NCI-H748 (cell line): ENCODE results near the gene PNPLA8.
"Not testable (repeated sequence)": the region's sequence is repeated elsewhere in the genome, so short reads cannot be mapped to it uniquely, and the experiment has no call there.

Source experiments
- DNase-seq: peaks from one replicate; lab custom pipeline; 2025; ENCODE audit not compliant: unreplicated experiment; lab: John Stamatoyannopoulos, UW

The PNPLA8 gene

GRCh38 chr7:108525985-108526767, at the start of gene PNPLA8:
Gene PNPLA8, minus strand, starts transcription at chr7:108526135. Its CDS starts 10,644 bp downstream, at chr7:108515491.
- DNase-seq = peak; percentile 99

- DNase-seq = no peak
Observed at GRCh38 chr7:108575156-108575555, 49.2 kb upstream of the PNPLA8 start.

DNA sequence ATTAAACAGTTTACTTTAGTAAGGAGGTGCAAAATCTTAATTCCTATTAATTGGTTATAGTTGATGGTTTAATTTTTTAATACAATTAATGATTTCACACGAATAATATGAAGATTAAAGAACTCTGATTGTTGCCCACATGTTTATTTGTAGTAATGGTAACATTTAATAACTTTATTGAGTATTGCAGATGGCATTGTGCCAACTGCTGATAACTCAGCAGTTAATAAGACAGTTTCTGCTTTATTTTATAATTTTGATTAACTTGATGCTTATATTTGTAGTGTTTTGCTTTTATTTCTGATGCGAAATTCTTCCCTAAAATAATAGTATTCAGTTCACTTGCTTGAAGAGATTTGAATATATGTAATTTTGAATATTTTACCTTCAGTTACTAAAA, 46.5 kb upstream of the PNPLA8 start:
- DNase-seq = no peak

DNA sequence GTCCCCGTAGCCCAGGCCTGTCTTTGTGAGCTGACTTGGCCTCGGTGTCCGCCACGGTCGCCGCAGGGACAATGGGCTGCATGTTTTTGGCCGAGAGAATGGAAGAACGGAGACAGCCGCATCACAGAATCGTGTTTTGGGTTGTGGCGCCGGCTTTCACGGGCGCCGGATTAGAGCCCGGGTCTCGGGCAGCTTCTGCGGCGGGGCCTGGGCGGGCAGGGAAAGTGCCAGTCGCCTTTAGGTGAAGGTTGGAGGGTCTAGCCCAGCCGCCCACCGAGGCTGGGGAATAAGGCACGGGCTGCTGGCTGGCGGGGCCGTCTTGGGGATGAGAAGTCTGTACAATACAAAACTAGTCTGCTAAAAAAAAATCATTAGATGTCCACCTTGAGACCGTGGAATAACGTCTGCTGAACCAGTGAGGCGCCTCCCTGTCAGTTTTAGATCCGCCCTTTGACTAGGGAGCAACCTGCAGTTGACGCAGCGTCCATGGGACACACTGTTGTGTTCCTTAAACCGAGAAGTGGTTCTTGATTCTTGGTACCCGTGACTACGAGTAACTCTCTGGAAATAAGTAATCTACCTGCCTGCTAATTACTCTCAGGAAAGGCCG, 44.3 kb upstream of the PNPLA8 start:
- DNase-seq = peak; percentile 65

DNA sequence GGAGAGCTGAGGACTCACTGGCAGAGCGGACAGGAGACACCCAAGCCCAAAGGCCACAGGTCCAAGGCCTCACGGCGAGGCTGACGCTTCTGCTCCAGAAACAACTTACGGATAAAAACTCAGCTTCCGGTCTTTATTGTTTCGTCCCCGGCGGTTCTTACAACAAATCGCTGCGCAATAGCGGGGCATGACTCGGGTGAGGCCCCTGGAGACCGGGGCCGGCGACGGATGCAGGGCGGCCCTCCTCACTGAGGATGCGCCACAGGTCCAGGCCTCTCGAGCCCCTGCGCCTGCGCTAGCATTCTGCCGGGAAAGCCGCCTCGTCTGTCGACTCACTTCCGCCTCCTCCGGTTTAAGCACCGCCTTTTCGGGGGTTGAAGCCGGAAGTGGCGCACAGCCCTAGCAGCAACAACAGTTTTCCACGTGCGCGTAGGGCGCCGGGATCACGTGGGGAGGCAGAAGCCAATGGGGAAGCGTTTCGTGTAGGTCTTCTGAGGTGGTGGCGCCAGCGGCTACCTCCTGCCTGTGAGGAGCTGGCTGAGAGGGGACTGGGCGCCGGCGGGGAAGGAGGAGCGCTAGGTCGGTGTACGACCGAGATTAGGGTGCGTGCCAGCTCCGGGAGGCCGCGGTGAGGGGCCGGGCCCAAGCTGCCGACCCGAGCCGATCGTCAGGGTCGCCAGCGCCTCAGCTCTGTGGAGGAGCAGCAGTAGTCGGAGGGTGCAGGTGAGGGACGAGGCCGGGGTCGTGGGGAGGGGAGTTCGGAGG, 43.6 kb upstream of the PNPLA8 start, which contains the start of the genes DNAJB9 and THAP5:
Gene DNAJB9, plus strand, starts transcription at position 494 of the 765 bp plus-strand sequence. CDS start 1,853 bp downstream, outside the sequence.
Gene THAP5, minus strand, starts transcription at position 326 of the 765 bp plus-strand sequence. Its CDS starts 137 bp downstream, at position 189.
- peak; percentile 100 for DNase-seq

GRCh38 chr7:108568801-108569380, 43.0 kb upstream of the PNPLA8 start:
- DNase-seq = no peak

- DNase-seq = no peak
Observed at GRCh38 chr7:108565987-108566386, 40.1 kb upstream of the PNPLA8 start.

DNA sequence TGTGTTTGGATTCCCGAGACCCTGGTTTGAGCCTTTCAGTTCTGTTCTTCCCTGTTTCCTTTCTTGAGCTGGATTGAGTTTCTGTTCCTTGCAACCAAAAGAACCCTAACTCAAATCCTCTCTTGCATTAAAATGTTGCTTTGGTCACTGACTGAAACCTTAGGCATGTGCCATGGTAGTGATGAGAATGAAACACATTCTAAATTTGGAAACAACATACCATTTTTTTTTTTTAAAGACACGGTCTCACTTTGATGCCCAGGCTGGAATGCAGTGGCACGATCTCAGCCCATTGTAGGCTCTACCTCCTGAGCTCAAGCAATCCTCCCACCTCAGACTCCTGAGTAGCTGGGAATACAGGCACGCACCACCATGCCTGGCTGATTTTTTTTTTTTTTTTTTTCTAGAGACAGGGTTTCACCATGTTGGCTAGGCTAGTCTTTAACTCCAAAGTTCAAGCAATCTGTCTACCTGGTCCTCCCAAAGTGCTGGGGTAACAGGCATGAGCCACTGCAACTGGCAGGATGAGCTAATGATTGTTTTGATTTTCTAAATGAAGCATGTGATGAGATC, 35.2 kb upstream of the PNPLA8 start:
- DNase-seq = no peak

- no peak for DNase-seq
Observed at GRCh38 chr7:108559253-108559652, 33.3 kb upstream of the PNPLA8 start.

DNA sequence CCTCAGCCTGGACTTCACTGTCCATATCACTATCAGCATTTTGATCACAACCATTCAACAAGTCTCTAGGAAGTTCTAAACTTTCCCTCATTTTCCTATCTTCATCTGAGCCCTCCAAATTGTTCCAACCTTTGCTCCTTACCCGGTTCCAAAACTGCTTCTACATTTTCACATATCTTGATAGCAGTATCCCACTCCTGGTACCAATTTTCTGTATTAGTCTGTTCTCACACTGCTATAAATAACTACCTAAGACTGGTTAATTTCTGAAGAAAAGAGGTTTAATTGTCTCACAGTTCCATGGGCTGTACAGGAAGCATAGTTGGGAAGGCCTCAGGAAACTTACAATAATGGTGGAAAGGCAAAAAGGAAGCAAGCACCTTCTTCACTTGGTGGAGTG, 31.7 kb upstream of the PNPLA8 start:
- no peak for DNase-seq

DNA sequence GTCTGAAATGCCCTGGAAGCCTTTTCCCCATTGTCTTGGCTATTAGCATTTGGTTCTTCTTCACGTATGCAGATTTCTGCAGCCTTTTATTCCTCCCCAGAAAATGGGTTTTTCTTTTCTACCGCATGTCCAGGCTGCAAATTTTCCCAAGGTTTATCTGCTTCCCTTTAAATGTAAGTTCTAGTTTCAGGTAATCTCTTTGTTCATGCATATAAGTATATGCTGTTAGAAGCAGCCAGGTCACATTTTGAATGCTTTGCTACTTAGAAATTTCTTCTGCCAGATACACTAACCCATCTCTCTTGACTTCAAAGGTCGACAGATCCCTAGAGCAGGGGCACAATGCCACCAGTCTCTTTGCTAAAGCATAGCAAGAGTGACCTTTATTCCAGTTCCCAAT, 31.3 kb upstream of the PNPLA8 start:
- DNase-seq = no peak

- not testable (repeated sequence) for DNase-seq
Observed at GRCh38 chr7:108556665-108557064, 30.7 kb upstream of the PNPLA8 start.

DNA sequence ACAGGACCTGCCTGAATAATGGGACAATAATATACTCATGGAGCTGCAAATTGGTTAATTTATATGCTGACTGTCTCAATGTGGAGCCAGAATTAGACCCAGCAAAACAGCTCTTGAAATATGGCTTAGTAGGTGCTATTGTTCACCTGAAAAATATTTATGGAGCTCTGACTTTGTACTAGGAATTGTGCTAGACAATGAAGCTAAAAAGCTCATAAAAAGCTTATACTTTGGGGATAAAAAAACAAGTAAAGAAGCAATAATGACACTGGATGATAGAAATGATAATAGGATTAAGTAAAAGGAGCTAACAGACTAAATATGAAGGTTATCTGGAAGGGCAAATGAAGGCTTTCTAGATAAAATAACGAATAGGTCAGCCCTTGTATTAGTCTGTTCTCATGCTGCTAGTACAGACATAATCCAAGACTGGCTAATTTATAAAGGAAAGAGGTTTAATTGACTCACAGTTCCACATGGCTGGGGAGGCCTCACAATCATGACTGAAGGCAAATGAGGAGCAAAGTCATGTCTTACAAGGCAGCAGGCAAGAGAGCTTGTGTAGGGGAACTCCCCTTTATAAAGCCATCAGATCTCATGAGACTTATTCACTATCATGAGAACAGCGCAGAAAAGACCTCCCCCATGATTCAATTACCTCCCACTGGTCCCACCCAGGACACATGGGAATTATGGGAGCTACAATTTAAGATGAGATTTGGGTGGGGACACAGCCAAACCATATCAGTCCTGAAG, 22.4 kb upstream of the PNPLA8 start:
- not testable (repeated sequence) for DNase-seq

DNA sequence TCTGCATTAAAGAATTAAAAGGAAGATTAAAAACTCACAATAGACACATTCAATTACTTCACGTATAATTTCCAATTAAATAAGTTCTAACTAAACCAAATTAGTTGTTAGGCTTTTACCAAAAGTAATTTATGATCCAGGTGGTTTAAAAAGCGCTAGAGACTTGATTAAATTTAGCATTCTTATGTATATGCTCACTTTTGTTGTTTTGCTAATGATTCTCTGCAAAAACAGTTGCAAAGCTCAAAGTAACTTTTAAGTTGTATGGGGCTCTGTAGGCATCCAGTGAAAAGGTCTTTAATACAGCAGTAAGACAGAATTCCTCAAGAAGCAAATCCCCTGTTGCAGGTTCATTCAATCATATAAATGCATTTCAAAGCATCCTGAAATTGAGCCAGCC, 15.5 kb upstream of the PNPLA8 start:
- DNase-seq = no peak

GRCh38 chr7:108538685-108539084, 12.8 kb upstream of the PNPLA8 start:
- not testable (repeated sequence) for DNase-seq

DNA sequence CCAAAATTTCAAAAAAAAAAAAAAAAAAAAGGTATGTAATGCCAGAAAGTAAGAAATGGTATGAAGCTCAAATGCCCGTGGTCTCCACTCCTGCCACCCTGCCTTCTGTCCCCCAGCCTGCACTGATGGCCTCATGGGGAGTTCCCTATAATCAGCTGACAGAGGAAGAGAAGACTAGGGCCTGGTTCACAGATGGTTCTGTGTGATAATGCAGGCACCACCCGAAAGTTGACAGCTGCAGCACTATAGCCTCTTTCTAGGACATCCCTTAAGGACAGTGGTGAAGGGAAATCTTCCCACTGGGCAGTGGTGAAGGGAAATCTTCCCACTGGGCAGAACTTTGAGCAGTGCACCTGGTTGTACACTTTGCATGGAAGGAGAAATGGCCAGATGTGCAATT, 12.3 kb upstream of the PNPLA8 start:
- DNase-seq = not testable (repeated sequence)

- DNase-seq = no peak
Observed at GRCh38 chr7:108537229-108537628, 11.3 kb upstream of the PNPLA8 start.

DNA sequence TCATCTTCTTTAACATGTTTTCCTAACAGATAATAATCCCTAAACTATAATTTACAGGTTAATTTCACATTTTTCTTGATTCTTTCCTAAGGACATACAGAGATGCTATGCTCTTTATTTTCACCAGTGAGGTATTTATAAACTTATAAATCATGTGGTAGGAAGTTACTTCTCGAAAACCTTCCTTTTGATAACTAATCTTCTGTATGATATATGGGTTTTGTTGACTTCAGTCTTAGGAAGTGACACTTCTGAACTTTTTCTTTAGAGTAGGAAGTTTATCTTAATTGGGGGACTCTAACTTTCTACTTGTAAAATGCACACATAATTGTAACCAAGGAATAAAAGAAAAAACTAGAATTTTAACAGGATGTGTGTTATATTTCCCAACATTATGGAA, 9.8 kb upstream of the PNPLA8 start:
- no peak for DNase-seq

DNA sequence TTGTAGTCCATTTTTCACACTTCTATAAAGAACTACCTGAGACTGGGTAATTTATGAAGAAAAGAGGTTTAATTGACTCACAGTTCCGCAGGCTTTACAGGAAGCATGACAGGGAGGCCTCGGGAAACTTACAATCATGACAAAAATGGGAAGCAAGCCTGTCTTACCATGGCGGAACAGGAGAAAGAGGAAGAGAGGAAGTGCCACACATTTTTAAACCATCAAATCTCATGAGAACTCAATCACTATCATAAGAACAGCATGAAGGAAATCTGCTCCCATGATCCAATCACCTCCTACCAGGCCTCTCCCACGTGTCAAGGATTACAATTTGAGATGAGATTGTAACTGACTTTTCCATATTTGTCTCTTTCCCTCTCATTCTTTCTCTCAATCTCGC, 9.3 kb upstream of the PNPLA8 start:
- no peak for DNase-seq

DNA sequence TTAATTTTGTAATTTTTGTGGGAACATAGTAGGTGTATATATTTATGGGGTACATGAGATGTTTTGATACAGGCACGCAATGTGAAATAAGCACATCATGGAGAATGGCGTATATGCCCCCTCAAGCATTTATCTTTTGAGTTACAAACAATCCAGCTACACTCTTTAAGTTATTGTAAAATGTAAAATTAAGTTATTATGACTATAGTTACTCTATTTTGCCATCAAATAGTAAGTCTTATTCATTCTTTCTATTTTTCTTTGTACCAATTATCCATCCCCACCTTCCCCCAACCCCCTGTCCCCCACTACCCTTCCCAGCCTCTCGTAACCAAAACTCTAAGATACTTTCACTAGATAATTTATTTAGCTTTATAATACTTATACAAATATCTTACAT, 7.8 kb upstream of the PNPLA8 start:
- DNase-seq = no peak
